MM.1S (cell line): ENCODE measurements around the gene FOXO1.

Source experiments
- DNase-seq: peaks from one replicate; pipeline ENCODE4 v3.0.0-alpha.2; 2015
- H2AFZ ChIP-seq: fragments of 300-600 bp; sonication (generic); 2 replicates; pipeline ENCODE4 v1.6.0; 2016; ENCODE audit warnings: antibody characterized with exemption, low read length
- H3F3A ChIP-seq: fragments of 300-600 bp; sonication (generic); 2 replicates; pipeline ENCODE4 v1.6.1; 2016; ENCODE audit warnings: mild to moderate bottlenecking, antibody characterized with exemption, low read length, moderate library complexity, mixed read lengths; ENCODE audit not compliant: insufficient read depth
- H3K27ac ChIP-seq: fragments of 300-600 bp; sonication (generic); 2 replicates; pipeline ENCODE4 v1.5.1; 2016; ENCODE audit warnings: mild to moderate bottlenecking, low read length
- H3K27me3 ChIP-seq: fragments of 300-600 bp; sonication (generic); replicated peaks from 2 replicates; pipeline ENCODE4 v1.6.0; 2016; ENCODE audit warnings: low read length; ENCODE audit not compliant: insufficient read depth
- H3K36me3 ChIP-seq: fragments of 300-600 bp; sonication (generic); replicated peaks from 2 replicates; pipeline ENCODE4 v1.6.1; 2016; ENCODE audit warnings: mild to moderate bottlenecking, low read length, mixed read lengths; ENCODE audit not compliant: insufficient read depth
- H3K4me1 ChIP-seq: fragments of 300-600 bp; sonication (generic); 2 replicates; pipeline ENCODE4 v1.6.1; 2016; ENCODE audit warnings: low read length, mixed read lengths
- H3K4me2 ChIP-seq: fragments of 300-600 bp; sonication (generic); 2 replicates; pipeline ENCODE4 v1.6.0; 2016; ENCODE audit warnings: low read depth, low read length
- H3K4me3 ChIP-seq: fragments of 300-600 bp; sonication (generic); 2 replicates; pipeline ENCODE4 v1.5.1; 2016; ENCODE audit warnings: low read length, mixed read lengths
- H3K79me2 ChIP-seq: fragments of 300-600 bp; sonication (generic); 2 replicates; pipeline ENCODE4 v1.6.1; 2016; ENCODE audit warnings: mixed run types, low read length, mixed read lengths
- H3K9ac ChIP-seq: fragments of 300-600 bp; sonication (generic); 2 replicates; pipeline ENCODE4 v1.6.1; 2016; ENCODE audit warnings: low read length, mixed read lengths
- H3K9me2 ChIP-seq: fragments of 300-600 bp; sonication (generic); replicated peaks from 2 replicates; pipeline ENCODE4 v1.6.1; 2016; ENCODE audit warnings: mild to moderate bottlenecking, low read length, mixed read lengths; ENCODE audit not compliant: insufficient read depth
- H3K9me3 ChIP-seq: fragments of 300-600 bp; sonication (generic); replicated peaks from 2 replicates; pipeline ENCODE4 v1.6.1; 2016; ENCODE audit warnings: mild to moderate bottlenecking, low read length, mixed read lengths; ENCODE audit not compliant: insufficient read depth
- H4K20me1 ChIP-seq: fragments of 300-600 bp; sonication (generic); 2 replicates; pipeline ENCODE4 v1.6.1; 2016; ENCODE audit warnings: mild to moderate bottlenecking, low read length, moderate library complexity, mixed read lengths; ENCODE audit not compliant: insufficient read depth
- EZH2 ChIP-seq: fragments of 300-600 bp; sonication (generic); optimal IDR thresholded peaks from 2 replicates; pipeline ENCODE3; 2017; ENCODE audit warnings: low read depth, mild to moderate bottlenecking, antibody characterized with exemption, low read length, mixed read lengths
- EZH2phosphoT487 ChIP-seq: fragments of 300-600 bp; sonication (generic); IDR thresholded peaks from 2 replicates; pipeline ENCODE4 v1.6.1; 2018; ENCODE audit warnings: antibody characterized with exemption, low read length
- TF ChIP-seq, protein P1 (sequence below): fragments of 300-600 bp; sonication (generic); IDR thresholded peaks from 2 replicates; pipeline ENCODE4 v1.5.1; 2016; ENCODE audit warnings: antibody characterized with exemption, low read length, mixed read lengths

The FOXO1 gene

DNA sequence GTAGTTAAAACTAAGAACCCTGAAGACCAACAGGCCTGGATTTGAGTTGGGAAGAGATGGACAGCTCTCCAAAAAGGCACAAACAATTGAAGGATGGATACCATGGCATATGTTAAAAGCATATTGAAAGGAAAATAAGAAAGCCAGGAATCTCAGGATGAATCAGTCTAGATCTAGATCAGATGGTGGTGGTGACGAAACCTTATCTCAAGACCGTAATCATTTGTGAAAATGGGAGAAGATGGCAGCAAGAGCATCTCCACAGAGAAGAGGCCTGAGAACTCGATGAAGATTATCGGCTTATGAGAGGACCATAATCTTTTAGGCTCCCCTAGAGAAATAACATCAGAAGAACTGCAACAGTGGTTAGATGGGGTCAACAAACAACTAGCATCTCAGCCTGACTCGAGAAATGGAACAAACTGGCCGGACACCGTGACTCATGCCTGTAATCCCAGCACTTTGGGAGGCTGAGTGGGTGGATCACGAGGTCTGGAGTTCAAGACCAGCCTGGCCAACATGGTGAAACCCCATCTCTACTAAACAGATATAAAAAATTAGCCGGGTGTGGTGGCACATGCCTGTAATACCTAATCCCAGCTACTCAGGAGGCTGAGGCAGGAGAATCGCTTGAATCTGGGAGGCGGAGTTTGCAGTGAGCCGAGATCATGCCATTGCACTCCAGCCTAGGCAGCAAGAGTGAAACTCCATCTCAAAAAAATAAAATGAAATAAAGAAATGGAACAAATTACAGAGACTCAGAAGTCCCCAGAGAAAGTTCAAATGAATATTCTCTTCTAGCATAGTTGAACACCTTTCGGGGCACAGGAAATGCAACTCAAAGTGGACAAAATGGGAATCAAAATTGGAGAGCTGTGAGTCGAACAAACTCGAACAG, 47.6 kb downstream of the FOXO1 start:
- no peak for DNase-seq
- no peak overlapping the region for H3K9ac ChIP-seq
- no peak overlapping the region for H3K4me2 ChIP-seq
- no peak overlapping the region for H2AFZ ChIP-seq
- H3K9me2 ChIP-seq: no peaks in the 10 kb centered on the region
- H4K20me1 ChIP-seq: no peaks in the 10 kb centered on the region
- H3K4me1 ChIP-seq: no peaks in the 10 kb centered on the region
- no peaks in the 10 kb centered on the region for H3F3A ChIP-seq
- peaks cover 24% of the 10 kb centered on the region for H3K79me2 ChIP-seq
- no peak overlapping the region for H3K4me3 ChIP-seq
- no peaks in the 10 kb centered on the region for H3K27me3 ChIP-seq
- no peaks in the 10 kb centered on the region for H3K9me3 ChIP-seq
- H3K36me3 ChIP-seq: no peaks in the 10 kb centered on the region
- TF ChIP-seq, protein P1, sequence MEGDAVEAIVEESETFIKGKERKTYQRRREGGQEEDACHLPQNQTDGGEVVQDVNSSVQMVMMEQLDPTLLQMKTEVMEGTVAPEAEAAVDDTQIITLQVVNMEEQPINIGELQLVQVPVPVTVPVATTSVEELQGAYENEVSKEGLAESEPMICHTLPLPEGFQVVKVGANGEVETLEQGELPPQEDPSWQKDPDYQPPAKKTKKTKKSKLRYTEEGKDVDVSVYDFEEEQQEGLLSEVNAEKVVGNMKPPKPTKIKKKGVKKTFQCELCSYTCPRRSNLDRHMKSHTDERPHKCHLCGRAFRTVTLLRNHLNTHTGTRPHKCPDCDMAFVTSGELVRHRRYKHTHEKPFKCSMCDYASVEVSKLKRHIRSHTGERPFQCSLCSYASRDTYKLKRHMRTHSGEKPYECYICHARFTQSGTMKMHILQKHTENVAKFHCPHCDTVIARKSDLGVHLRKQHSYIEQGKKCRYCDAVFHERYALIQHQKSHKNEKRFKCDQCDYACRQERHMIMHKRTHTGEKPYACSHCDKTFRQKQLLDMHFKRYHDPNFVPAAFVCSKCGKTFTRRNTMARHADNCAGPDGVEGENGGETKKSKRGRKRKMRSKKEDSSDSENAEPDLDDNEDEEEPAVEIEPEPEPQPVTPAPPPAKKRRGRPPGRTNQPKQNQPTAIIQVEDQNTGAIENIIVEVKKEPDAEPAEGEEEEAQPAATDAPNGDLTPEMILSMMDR: no peak
- TF ChIP-seq EZH2 (no peak), EZH2phosphoT487 (no peak)
- H3K27ac ChIP-seq: no peak overlapping the region

DNA sequence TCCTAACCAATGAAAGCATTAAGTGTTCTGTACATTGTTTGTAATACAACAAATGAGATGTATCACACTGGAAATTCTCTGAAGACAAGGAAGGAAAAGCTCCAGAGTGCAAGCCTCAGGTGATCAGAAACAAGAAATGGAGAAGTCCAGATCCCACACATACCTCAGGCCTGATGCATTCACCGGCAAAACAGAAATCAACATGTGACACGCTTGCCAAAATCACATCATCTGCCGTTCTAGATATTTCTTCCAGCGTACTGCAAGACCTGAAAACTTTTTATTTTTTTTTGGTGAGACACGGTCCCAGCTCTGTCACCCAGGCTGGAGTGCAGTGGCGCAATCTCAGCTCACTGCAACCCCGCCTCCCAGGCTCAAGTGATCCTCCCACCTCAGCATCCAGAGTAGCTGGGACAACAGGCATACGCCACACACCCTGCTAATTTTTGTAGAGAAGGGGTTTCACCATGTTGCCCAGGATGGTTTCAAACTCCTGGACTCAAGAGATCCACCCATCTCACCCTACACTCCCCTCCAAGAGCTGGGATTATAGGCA, 48.6 kb downstream of the FOXO1 start:
- Histone ChIP-seq H3K79me2 (peaks cover 19% of the 10 kb centered on the region; the same call in 1 of the 2 replicates), H4K20me1 (no peaks in the 10 kb centered on the region), H2AFZ (no peak overlapping the region), H3K27ac (no peak overlapping the region), H3K4me2 (no peak overlapping the region), H3K9ac (no peak overlapping the region), H3K9me2 (no peaks in the 10 kb centered on the region), H3K4me1 (no peaks in the 10 kb centered on the region), H3K9me3 (no peaks in the 10 kb centered on the region), H3K4me3 (no peak overlapping the region), H3K36me3 (no peaks in the 10 kb centered on the region), H3F3A (no peaks in the 10 kb centered on the region), H3K27me3 (no peaks in the 10 kb centered on the region)
- DNase-seq: no peak
- TF ChIP-seq EZH2phosphoT487 (no peak), EZH2 (no peak)
- TF ChIP-seq, protein P1: no peak

DNA sequence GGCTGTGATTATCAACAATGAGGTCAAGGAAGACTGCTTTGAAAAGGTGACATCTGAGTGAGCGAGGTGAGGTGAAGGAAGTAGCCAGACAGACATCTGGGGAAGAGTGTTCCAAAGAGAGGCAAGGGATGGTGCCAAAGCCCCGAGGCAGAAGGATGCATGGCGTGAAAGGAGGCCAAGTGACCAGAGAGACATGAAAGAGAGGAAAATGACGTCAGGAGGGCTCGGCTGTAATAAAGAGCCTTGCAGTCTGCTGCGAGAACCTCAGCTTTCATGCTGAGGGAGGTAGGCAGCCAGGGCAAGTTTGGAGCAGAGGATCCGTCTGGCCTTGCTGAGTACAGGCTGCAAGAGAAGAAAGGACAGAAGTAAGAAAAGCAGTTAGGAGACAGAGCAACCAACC, 50.8 kb downstream of the FOXO1 start:
- TF ChIP-seq, protein P1: no peak
- TF ChIP-seq EZH2phosphoT487: no peak
- no peak for TF ChIP-seq EZH2
- Histone ChIP-seq H3F3A (no peaks in the 10 kb centered on the region), H3K9ac (no peak overlapping the region), H3K9me2 (no peaks in the 10 kb centered on the region), H3K79me2 (peaks cover 14% of the 10 kb centered on the region; the same call in 1 of the 2 replicates), H3K4me3 (no peak overlapping the region), H3K4me1 (no peaks in the 10 kb centered on the region), H4K20me1 (no peaks in the 10 kb centered on the region), H3K36me3 (no peaks in the 10 kb centered on the region), H3K27ac (no peak overlapping the region), H3K27me3 (no peaks in the 10 kb centered on the region), H3K4me2 (no peak overlapping the region), H3K9me3 (no peaks in the 10 kb centered on the region), H2AFZ (no peak overlapping the region)
- no peak for DNase-seq
